Mesenchymal stem cell (in vitro differentiated cells and primary cell): Measurements from ENCODE around the gene KCNC3.
A peak's percentile ranks its signal among the peaks of the same experiment; 100 is the strongest.
"Not testable (repeated sequence)": the region's sequence is repeated elsewhere in the genome, so short reads cannot be mapped to it uniquely, and the experiment has no call there.

Source experiments
- DNase-seq: peaks from one replicate; pipeline ENCODE4 v3.0.0-alpha.2; 2013
- H2AFZ ChIP-seq: one replicate; pipeline ENCODE4 v1.6.1; 2013; ENCODE audit warnings: low read depth, mild to moderate bottlenecking, control low read depth, inconsistent platforms, low read length, moderate library complexity
- H2AK5ac ChIP-seq: 2 replicates; pipeline ENCODE4 v1.6.1; 2013; ENCODE audit warnings: low read length, moderate library complexity, mild to moderate bottlenecking, inconsistent platforms; ENCODE audit not compliant: severe bottlenecking
- H2BK120ac ChIP-seq: one replicate; pipeline ENCODE4 v1.6.1; 2013; ENCODE audit warnings: low read depth, mild to moderate bottlenecking, inconsistent platforms, low read length, moderate library complexity
- H2BK12ac ChIP-seq, 2 experiments: one replicate each; pipeline ENCODE4 v1.6.1; 2013; ENCODE audit warnings: inconsistent platforms in 2 of 2, low read length in 2 of 2, mild to moderate bottlenecking in 2 of 2, moderate library complexity in 2 of 2, control low read depth in 1 of 2
- H2BK15ac ChIP-seq: one replicate; pipeline ENCODE4 v1.6.1; 2013; ENCODE audit warnings: mild to moderate bottlenecking, low read depth, inconsistent platforms; ENCODE audit not compliant: poor library complexity, severe bottlenecking
- H2BK5ac ChIP-seq: 2 replicates; pipeline ENCODE4 v1.6.1; 2013; ENCODE audit warnings: low read depth, mild to moderate bottlenecking, low read length, control low read depth, inconsistent platforms; ENCODE audit not compliant: poor library complexity, severe bottlenecking
- H3K14ac ChIP-seq, 2 experiments: one replicate each; pipeline ENCODE4 v1.6.1; 2013; ENCODE audit warnings: inconsistent platforms in 2 of 2, low read length in 2 of 2, control low read depth in 1 of 2, mild to moderate bottlenecking in 1 of 2, moderate library complexity in 1 of 2
- H3K18ac ChIP-seq, 2 experiments: one replicate each; pipeline ENCODE4 v1.6.1; 2013; ENCODE audit warnings: inconsistent platforms in 2 of 2, low read length in 2 of 2, control low read depth in 1 of 2, low read depth in 1 of 2, mild to moderate bottlenecking in 1 of 2
- H3K23ac ChIP-seq, 2 experiments: one replicate each; pipeline ENCODE4 v1.6.1; 2013; ENCODE audit warnings: inconsistent platforms in 2 of 2, low read length in 2 of 2, mild to moderate bottlenecking in 2 of 2, moderate library complexity in 2 of 2, control low read depth in 1 of 2
- H3K27ac ChIP-seq: 2 replicates; pipeline ENCODE4 v1.5.1; 2013; ENCODE audit warnings: mild to moderate bottlenecking, moderate library complexity, low read length, control low read depth, inconsistent platforms; ENCODE audit not compliant: poor library complexity, severe bottlenecking
- H3K27me3 ChIP-seq, 2 experiments: 2 replicates each; pipeline versions ENCODE4 v1.6.1 to v1.7.0; 2013; ENCODE audit warnings: low read length in 2 of 2, mild to moderate bottlenecking in 2 of 2, moderate library complexity in 2 of 2, control low read depth in 1 of 2, inconsistent platforms in 1 of 2; ENCODE audit not compliant: control insufficient read depth in 1 of 2, insufficient read depth in 1 of 2
- H3K36me3 ChIP-seq, 2 experiments: 2 replicates each; pipeline versions ENCODE4 v1.6.1 to v1.7.0; 2013; ENCODE audit warnings: low read length in 2 of 2, control low read depth in 1 of 2, inconsistent platforms in 1 of 2, low read depth in 1 of 2, mild to moderate bottlenecking in 1 of 2; ENCODE audit not compliant: insufficient read depth in 2 of 2, control insufficient read depth in 1 of 2
- H3K4ac ChIP-seq, 2 experiments: one replicate each; pipeline ENCODE4 v1.6.1; 2013; ENCODE audit warnings: inconsistent platforms in 2 of 2, low read length in 2 of 2, mild to moderate bottlenecking in 2 of 2, moderate library complexity in 2 of 2, control low read depth in 1 of 2, low read depth in 1 of 2
- H3K4me1 ChIP-seq: 2 replicates; pipeline ENCODE4 v1.6.1; 2013; ENCODE audit warnings: low read depth, low read length, control low read depth; ENCODE audit not compliant: control insufficient read depth, insufficient read depth
- H3K4me2 ChIP-seq: 2 replicates; pipeline ENCODE4 v1.6.1; 2013; ENCODE audit warnings: low read length, mild to moderate bottlenecking, inconsistent platforms; ENCODE audit not compliant: poor library complexity, severe bottlenecking
- H3K4me3 ChIP-seq, 2 experiments: 2 replicates each; pipeline versions ENCODE4 v1.5.1 to v1.7.0; 2013; ENCODE audit warnings: low read length in 2 of 2, mild to moderate bottlenecking in 2 of 2, control low read depth in 1 of 2, low read depth in 1 of 2; ENCODE audit not compliant: insufficient read depth in 1 of 2
- H3K79me1 ChIP-seq: replicated peaks from 2 replicates; pipeline ENCODE4 v1.6.1; 2013; ENCODE audit warnings: mild to moderate bottlenecking, control low read depth, low read length, inconsistent platforms; ENCODE audit not compliant: poor library complexity, severe bottlenecking
- H3K9ac ChIP-seq: 2 replicates; pipeline ENCODE4 v1.7.0; 2013; ENCODE audit warnings: mild to moderate bottlenecking, low read length, moderate library complexity
- H3K9me3 ChIP-seq: 2 replicates; pipeline ENCODE4 v1.7.0; 2013; ENCODE audit warnings: mild to moderate bottlenecking, low read length; ENCODE audit not compliant: control insufficient read depth
- H4K8ac ChIP-seq: one replicate; pipeline ENCODE4 v1.6.1; 2013; ENCODE audit warnings: inconsistent platforms, mild to moderate bottlenecking, low read length, moderate library complexity
- H4K91ac ChIP-seq: one replicate; pipeline ENCODE4 v1.6.1; 2013; ENCODE audit warnings: mild to moderate bottlenecking, low read length, inconsistent platforms
- WGBS: methylation state at CpG from one replicate; pipeline ENCODE4 v1.1.7; 2013; ENCODE audit warnings: mixed read lengths; 5-methylcytosine and 5-hydroxymethylcytosine counted together

The KCNC3 gene

DNA sequence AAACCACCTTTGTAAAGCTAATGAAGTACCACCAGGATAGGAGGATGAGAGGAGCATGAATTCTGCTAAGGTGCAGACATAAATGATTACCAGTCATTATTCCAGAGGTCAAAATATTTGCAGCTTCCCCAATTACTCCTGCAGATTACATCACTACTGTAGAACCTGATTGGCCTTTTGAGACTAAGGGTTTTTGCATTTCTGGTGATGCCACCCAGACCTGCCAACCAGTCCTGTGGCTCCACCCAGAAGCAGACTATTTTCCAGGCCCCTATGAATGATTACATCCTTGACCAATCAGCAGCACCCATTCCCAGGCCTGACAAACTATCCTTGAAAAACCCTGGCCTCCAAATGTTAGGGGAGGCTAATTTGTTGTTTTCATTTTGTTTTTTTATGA is 11.2 kb upstream of the KCNC3 start:
- no peak overlapping the region for H3K27ac ChIP-seq
- H3K14ac ChIP-seq: no peak overlapping the region
- H2BK5ac ChIP-seq: no peak overlapping the region
- no peaks in the 10 kb centered on the region for H3K4me1 ChIP-seq
- no peak overlapping the region for H3K4me3 ChIP-seq
- no peaks in the 10 kb centered on the region for H3K79me1 ChIP-seq
- H3K9me3 ChIP-seq: peaks cover 17% of the 10 kb centered on the region
- H3K9ac ChIP-seq: no peak overlapping the region
- no peak overlapping the region for H2BK15ac ChIP-seq
- no peak overlapping the region for H2BK120ac ChIP-seq
- no peak overlapping the region for H3K4ac ChIP-seq
- DNase-seq: no peak
- no peak overlapping the region for H3K23ac ChIP-seq
- no peak overlapping the region for H4K91ac ChIP-seq
- no peak overlapping the region for H3K18ac ChIP-seq
- H3K4me2 ChIP-seq: no peak overlapping the region
- H3K27me3 ChIP-seq: peaks cover 0 to 3% of the 10 kb centered on the region in 2 experiments
- no peak overlapping the region for H2AK5ac ChIP-seq
- no peak overlapping the region for H4K8ac ChIP-seq
- H2BK12ac ChIP-seq: no peak overlapping the region
- H2AFZ ChIP-seq: no peak overlapping the region
- no peaks in the 10 kb centered on the region for H3K36me3 ChIP-seq

DNA sequence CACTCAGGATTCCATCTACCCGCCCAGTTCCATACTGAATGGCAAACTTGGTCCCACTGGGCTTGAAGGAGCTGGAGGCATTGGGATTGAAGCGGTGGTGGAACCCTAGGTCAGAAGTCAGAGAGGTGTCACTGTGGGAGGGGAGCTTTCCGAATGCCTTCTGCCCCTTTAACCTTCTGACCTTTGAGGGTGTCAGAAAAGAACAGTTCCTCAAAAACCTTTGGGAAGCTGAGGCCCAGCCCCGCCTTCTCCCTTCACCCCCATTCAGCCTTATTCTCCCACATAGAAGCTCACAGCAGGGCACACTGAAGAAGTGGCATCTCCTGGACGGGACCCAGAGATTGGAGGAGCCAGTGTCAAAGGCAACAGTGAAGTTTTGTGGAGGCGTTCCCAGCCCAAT is 7.9 kb upstream of the KCNC3 start:
- H2BK15ac ChIP-seq, H4K91ac ChIP-seq, H3K27ac ChIP-seq, H3K9me3 ChIP-seq, H2BK5ac ChIP-seq, H2BK120ac ChIP-seq, H4K8ac ChIP-seq, H3K4me3 ChIP-seq, H3K79me1 ChIP-seq, H3K4ac ChIP-seq, H3K36me3 ChIP-seq, H3K4me2 ChIP-seq, H2AK5ac ChIP-seq, DNase-seq, H3K4me1 ChIP-seq, H3K14ac ChIP-seq, H3K23ac ChIP-seq, H2AFZ ChIP-seq, H2BK12ac ChIP-seq, H3K18ac ChIP-seq, H3K9ac ChIP-seq: not testable (repeated sequence)
- WGBS: 88% methylated on average over 5 of the region's 6 CpGs
- peaks cover 11 to 16% of the 10 kb centered on the region in 2 experiments for H3K27me3 ChIP-seq

DNA sequence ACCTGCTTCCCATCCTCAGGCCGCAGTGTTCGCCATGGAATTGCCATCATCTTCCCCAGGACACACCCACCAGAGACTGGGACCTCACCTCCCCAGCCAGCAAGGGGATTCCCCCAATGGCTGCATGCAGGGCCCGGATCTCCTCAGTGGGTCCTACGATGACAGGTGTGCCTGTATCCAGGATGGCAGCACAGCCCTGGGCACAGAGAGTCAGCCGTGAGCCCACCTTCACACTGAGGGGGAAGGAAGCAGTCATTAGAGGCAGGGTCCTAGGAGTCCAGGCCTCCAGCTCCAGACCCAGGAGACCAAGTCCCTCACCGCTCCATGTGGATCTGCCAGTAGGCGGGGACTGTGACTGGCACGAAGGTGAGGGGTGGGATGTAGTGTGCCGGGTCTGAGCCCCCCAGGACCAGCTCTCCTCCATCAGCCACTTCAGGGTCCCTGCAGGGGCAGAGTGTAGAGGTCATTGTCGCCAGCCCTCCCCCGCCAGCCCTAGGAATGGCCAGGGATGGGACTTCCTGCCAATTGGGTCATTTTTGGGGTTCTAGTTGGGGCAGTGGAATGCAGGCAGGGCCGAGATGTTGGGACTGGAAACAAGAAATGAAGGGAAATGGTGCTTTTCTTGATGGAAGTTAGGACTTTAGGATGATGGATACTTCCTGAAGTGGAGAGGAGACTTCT is 5.7 kb upstream of the KCNC3 start:
- Histone ChIP-seq H3K18ac (no peak overlapping the region), H2AFZ (no peak overlapping the region), H3K4me2 (no peak overlapping the region), H2BK5ac (no peak overlapping the region), H3K14ac (no peak overlapping the region), H2BK12ac (no peak overlapping the region), H4K91ac (peak overlapping the region; percentile 56), H2BK15ac (no peak overlapping the region), H3K4ac (no peak overlapping the region), H2AK5ac (no peak overlapping the region), H3K27ac (no peak overlapping the region), H4K8ac (no peak overlapping the region), H3K9ac (no peak overlapping the region), H3K9me3 (peaks cover 3% of the 10 kb centered on the region), H3K4me3 (no peak overlapping the region), H2BK120ac (no peak overlapping the region), H3K27me3 (peaks cover 24 to 34% of the 10 kb centered on the region in 2 experiments), H3K36me3 (no peaks in the 10 kb centered on the region), H3K23ac (no peak overlapping the region), H3K4me1 (no peaks in the 10 kb centered on the region), H3K79me1 (no peaks in the 10 kb centered on the region)
- 84% methylated on average over 8 of the region's 12 CpGs for WGBS
- no peak for DNase-seq

DNA sequence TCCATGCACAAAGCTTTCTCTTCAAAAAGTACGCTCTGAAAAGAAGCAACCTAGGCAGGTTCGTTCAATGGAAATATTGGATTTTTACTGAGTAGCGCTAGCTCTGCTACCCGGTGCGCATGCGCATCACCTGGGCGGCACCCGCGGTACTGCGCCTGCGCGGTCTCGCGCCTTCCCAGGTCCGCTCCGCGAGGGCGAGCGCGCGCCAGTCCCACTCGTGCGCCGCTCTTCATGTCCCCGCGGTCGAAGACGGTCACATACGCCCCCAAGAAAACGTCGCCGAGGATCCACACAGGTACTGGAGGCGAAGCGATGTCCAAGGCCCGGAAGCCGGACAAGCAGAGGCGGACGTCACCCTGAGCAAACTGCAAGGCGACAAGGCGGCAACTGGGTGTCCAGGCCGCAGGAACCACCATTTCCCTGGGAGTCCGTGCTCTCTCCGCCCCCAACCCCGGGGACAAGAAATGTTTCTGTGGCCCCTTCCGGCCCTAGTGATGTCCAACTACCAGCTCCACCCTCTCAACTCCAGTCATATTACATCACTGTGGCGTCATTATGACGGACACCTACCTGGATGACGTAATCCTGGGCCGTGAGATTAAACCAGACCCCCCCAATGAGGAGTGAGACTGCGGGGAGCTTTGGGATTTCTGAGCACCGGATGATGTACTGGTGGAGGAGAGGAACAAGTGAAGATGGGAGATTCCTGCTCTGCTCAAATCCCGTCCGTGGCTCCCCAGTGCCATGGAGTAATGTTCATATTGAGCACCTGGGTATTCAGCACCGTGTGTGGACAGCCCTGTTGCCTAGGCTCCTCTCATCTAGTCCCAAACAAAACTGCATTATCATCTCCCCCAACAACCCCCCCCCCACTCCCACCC is 4.8 kb upstream of the KCNC3 start:
- no peak overlapping the region for H2AK5ac ChIP-seq
- H3K79me1 ChIP-seq: no peaks in the 10 kb centered on the region
- WGBS: 25% methylated on average over 54 of the region's 54 CpGs
- H2BK12ac ChIP-seq: no peak overlapping the region
- H3K36me3 ChIP-seq: no peaks in the 10 kb centered on the region
- H3K4me3 ChIP-seq: peak overlapping the region in 1 of 2 experiments; percentile 76
- H3K9ac ChIP-seq: peak overlapping the region; percentile 25
- DNase-seq: peak; percentile 23
- no peak overlapping the region for H3K14ac ChIP-seq
- H3K4ac ChIP-seq: peak overlapping the region in 1 of 2 experiments; percentile 56
- H3K4me2 ChIP-seq: no peak overlapping the region
- no peak overlapping the region for H3K27ac ChIP-seq
- no peak overlapping the region for H2BK5ac ChIP-seq
- H3K18ac ChIP-seq: no peak overlapping the region
- H4K8ac ChIP-seq: no peak overlapping the region
- H4K91ac ChIP-seq: no peak overlapping the region
- peak overlapping the region; percentile 47 for H2AFZ ChIP-seq
- H3K4me1 ChIP-seq: no peaks in the 10 kb centered on the region
- H3K23ac ChIP-seq: peak overlapping the region in 1 of 2 experiments; percentile 56
- H3K27me3 ChIP-seq: peaks cover 29 to 40% of the 10 kb centered on the region in 2 experiments
- H3K9me3 ChIP-seq: peaks cover 2% of the 10 kb centered on the region
- no peak overlapping the region for H2BK120ac ChIP-seq
- H2BK15ac ChIP-seq: no peak overlapping the region
